Keratinocyte (primary cell): ENCODE measurements around the gene ORMDL3. TPM values are rescaled to one million over a fixed set of nuclear protein-coding genes. Genes with fewer than 3 reads are reported as not detected.

ENCODE experiments used
- DNase-seq: peaks from one replicate; pipeline ENCODE4 v3.0.0-alpha.2; 2011; ENCODE audit warnings: low read depth, missing footprints, low spot score
- FAIRE-seq: peaks from 2 replicates; lab custom pipeline; 2011; peaks lifted over from hg19 to GRCh38; lab: Jason Lieb, UNC
- H2AFZ ChIP-seq: 2 replicates; pipeline ENCODE4 v1.6.0; 2012; ENCODE audit warnings: low read length, control low read depth, inconsistent platforms; ENCODE audit not compliant: control insufficient read depth
- H3K27ac ChIP-seq: 2 replicates; pipeline ENCODE4 v1.5.1; 2011; ENCODE audit warnings: low read length; ENCODE audit not compliant: control insufficient read depth, insufficient read depth
- H3K27me3 ChIP-seq: 3 replicates; pipeline ENCODE4 v1.6.0; 2011; ENCODE audit warnings: low read length; ENCODE audit not compliant: control insufficient read depth, insufficient read depth; ENCODE audit errors: extremely low read depth
- H3K36me3 ChIP-seq, 2 experiments: 2 replicates in 1 of 2; 3 replicates in 1 of 2; pipeline ENCODE4 v1.5.1; 2011; ENCODE audit warnings: low read length in 2 of 2, mild to moderate bottlenecking in 1 of 2; ENCODE audit not compliant: control insufficient read depth in 2 of 2, insufficient read depth in 2 of 2; ENCODE audit errors: extremely low read depth in 1 of 2
- H3K4me1 ChIP-seq: 3 replicates; pipeline ENCODE4 v1.5.1; 2011; ENCODE audit warnings: low read length; ENCODE audit not compliant: control insufficient read depth, insufficient read depth; ENCODE audit errors: extremely low read depth
- H3K4me2 ChIP-seq: 3 replicates; pipeline ENCODE4 v1.6.0; 2011; ENCODE audit warnings: low read depth, low read length; ENCODE audit not compliant: control insufficient read depth, insufficient read depth; ENCODE audit errors: extremely low read depth
- H3K4me3 ChIP-seq, 3 experiments: fragments of 200-600 bp in 1 of 3; sonication (generic) in 1 of 3; 2 replicates in 2 of 3; 3 replicates in 1 of 3; pipeline ENCODE4 v1.5.1; 2011 to 2016; ENCODE audit warnings: low read length in 3 of 3, mild to moderate bottlenecking in 3 of 3, control low read depth in 2 of 3, inconsistent platforms in 1 of 3, low read depth in 1 of 3, mixed read lengths in 1 of 3, mixed run types in 1 of 3, moderate library complexity in 1 of 3; ENCODE audit not compliant: control insufficient read depth in 2 of 3, insufficient read depth in 2 of 3; ENCODE audit errors: extremely low read depth in 1 of 3
- H3K79me2 ChIP-seq: 2 replicates; pipeline ENCODE4 v1.6.0; 2012; ENCODE audit warnings: low read length; ENCODE audit not compliant: control insufficient read depth, insufficient read depth
- H3K9ac ChIP-seq: 3 replicates; pipeline ENCODE4 v1.6.0; 2011; ENCODE audit warnings: low read length; ENCODE audit not compliant: control insufficient read depth, insufficient read depth; ENCODE audit errors: extremely low read depth
- H3K9me1 ChIP-seq: 3 replicates; pipeline ENCODE4 v1.6.0; 2011; ENCODE audit warnings: low read length; ENCODE audit not compliant: control insufficient read depth, insufficient read depth; ENCODE audit errors: extremely low read depth
- H3K9me3 ChIP-seq: 2 replicates; pipeline ENCODE4 v1.5.1; 2012; ENCODE audit warnings: low read depth, low read length; ENCODE audit not compliant: control insufficient read depth
- H4K20me1 ChIP-seq: 3 replicates; pipeline ENCODE4 v1.6.0; 2011; ENCODE audit warnings: low read length; ENCODE audit not compliant: control insufficient read depth, insufficient read depth; ENCODE audit errors: extremely low read depth
- EZH2 ChIP-seq: IDR thresholded peaks from one replicate; pipeline ENCODE4 v1.6.1; 2012; ENCODE audit warnings: inconsistent platforms, mild to moderate bottlenecking, low read length, moderate library complexity
- dilution Hi-C: fragments of 300-500 bp; cut with MboI; formaldehyde crosslinking; loops from one replicate; pipeline ENCODE4 v1.7.0; 2020; ENCODE audit warnings: low sequenced_read_pairs; ENCODE audit not compliant: extremely low pct_ligation_motif_present
- polyA plus RNA-seq, 5 experiments: library from polyadenylated mRNA; depleted of rRNA in 3 of 5; stranded (reverse) in 3 of 5; stranded (forward) in 1 of 5; unstranded in 1 of 5; fragments of >200 nt; gene quantifications; 1 replicate in 1 of 5; 2 replicates in 3 of 5; 3 replicates in 1 of 5; pipeline versions ENCODE4 v1.2.1 to v1.2.3, GENCODE V29; 2011 to 2012; ENCODE audit warnings: missing spikeins in 2 of 5, low read depth in 1 of 5, low replicate concordance in 1 of 5
- TF ChIP-seq, protein P1 (sequence below), 3 experiments: IDR thresholded peaks in 1 of 3; conservative IDR thresholded peaks in 1 of 3; optimal IDR thresholded peaks in 1 of 3; 2 replicates in 2 of 3; 3 replicates in 1 of 3; pipeline versions ENCODE3 to v1.5.1; 2011; ENCODE audit warnings: low read length in 3 of 3, mild to moderate bottlenecking in 3 of 3, moderate library complexity in 2 of 3, control low read depth in 1 of 3, inconsistent platforms in 1 of 3; ENCODE audit not compliant: insufficient read depth in 2 of 3; ENCODE audit errors: extremely low read depth in 1 of 3

Gene ORMDL3
- polyA plus RNA-seq, 1 donor (not counting 4 experiments of a cell fraction or from before 2014, with no cell fraction given), result 36.3 TPM

DNA sequence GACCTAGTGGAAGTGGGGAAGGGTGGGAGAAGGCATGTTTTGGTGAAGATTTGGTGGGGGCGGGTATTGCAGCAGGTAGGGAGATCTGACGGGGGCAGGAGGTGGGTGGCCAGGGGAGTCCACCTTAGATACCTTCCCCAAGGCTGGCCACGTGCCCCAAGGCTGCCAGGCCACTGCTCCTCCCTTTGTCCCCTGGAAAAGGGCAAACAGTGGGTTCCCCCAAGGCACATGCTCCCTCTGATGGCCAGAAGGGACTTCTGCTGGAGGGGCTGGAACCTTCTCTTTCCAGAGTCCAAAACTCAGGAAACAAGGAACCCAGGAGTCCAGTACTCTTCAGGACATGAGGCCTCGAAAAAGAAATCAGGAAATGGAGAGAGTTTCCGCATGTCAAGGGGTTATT lies 47.0 kb upstream of the ORMDL3 start:
- Histone ChIP-seq H3K27me3 (no peaks in the 10 kb centered on the region), H3K27ac (no peak overlapping the region)
- DNase-seq, result no peak

DNA sequence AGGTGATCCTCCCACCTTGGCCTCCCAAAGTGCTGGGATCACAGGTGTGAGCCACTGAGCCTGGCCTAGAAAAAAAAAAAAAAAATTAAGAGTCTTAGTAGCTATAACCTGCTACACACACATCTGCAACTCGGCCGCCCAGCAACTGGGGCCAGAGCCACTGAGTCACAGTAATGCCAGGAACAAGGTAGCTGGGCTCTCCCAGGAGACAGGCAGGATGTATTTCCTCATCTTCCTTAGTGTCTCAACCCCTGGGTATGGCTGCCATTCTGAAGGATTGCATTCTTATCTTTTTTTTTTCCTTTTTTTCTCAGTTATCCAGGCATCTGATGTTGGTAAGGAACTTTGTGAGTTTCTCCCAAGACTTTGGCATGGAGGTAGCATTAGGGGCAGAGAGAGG lies 46.1 kb upstream of the ORMDL3 start:
- no peaks in the 10 kb centered on the region for H3K9me3 ChIP-seq
- H4K20me1 ChIP-seq, result no peaks in the 10 kb centered on the region
- H3K4me1 ChIP-seq, result peaks cover 12% of the 10 kb centered on the region
- no peak overlapping the region for H3K4me3 ChIP-seq
- TF ChIP-seq, protein P1, sequence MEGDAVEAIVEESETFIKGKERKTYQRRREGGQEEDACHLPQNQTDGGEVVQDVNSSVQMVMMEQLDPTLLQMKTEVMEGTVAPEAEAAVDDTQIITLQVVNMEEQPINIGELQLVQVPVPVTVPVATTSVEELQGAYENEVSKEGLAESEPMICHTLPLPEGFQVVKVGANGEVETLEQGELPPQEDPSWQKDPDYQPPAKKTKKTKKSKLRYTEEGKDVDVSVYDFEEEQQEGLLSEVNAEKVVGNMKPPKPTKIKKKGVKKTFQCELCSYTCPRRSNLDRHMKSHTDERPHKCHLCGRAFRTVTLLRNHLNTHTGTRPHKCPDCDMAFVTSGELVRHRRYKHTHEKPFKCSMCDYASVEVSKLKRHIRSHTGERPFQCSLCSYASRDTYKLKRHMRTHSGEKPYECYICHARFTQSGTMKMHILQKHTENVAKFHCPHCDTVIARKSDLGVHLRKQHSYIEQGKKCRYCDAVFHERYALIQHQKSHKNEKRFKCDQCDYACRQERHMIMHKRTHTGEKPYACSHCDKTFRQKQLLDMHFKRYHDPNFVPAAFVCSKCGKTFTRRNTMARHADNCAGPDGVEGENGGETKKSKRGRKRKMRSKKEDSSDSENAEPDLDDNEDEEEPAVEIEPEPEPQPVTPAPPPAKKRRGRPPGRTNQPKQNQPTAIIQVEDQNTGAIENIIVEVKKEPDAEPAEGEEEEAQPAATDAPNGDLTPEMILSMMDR (optimal IDR thresholded peaks at IDR 0.05 in 1 of 3, IDR thresholded peaks at IDR 0.05 in 1 of 3, conservative IDR thresholded peaks at IDR 0.05 in 1 of 3; ENCODE audit: extremely low read depth in 1 of 3, insufficient read depth in 2 of 3, low read length in 3 of 3), result no peak
- TF ChIP-seq EZH2, result no peak
- H3K9me1 ChIP-seq, result no peaks in the 10 kb centered on the region
- H3K4me2 ChIP-seq, result no peak overlapping the region
- no peak overlapping the region for H2AFZ ChIP-seq
- no peaks in the 10 kb centered on the region for H3K79me2 ChIP-seq
- no peak overlapping the region for H3K27ac ChIP-seq
- dilution Hi-C loops, result no loop called here
- H3K9ac ChIP-seq, result no peak overlapping the region
- H3K27me3 ChIP-seq, result no peaks in the 10 kb centered on the region
- no peak for FAIRE-seq
- DNase-seq, result no peak
- no peaks in the 10 kb centered on the region for H3K36me3 ChIP-seq

More for the DNA sequence above, 47.0 kb upstream of the ORMDL3 start:
- TF ChIP-seq, protein P1 (optimal IDR thresholded peaks at IDR 0.05 in 1 of 3, IDR thresholded peaks at IDR 0.05 in 1 of 3, conservative IDR thresholded peaks at IDR 0.05 in 1 of 3; ENCODE audit: extremely low read depth in 1 of 3, insufficient read depth in 2 of 3, low read length in 3 of 3), result no peak
- TF ChIP-seq EZH2, result no peak
- no peak overlapping the region for H2AFZ ChIP-seq
- H4K20me1 ChIP-seq, result no peaks in the 10 kb centered on the region
- H3K4me3 ChIP-seq, result no peak overlapping the region
- H3K9ac ChIP-seq, result no peak overlapping the region
- H3K36me3 ChIP-seq, result no peaks in the 10 kb centered on the region
- no peaks in the 10 kb centered on the region for H3K9me3 ChIP-seq
- H3K9me1 ChIP-seq, result no peaks in the 10 kb centered on the region
- H3K4me2 ChIP-seq, result no peak overlapping the region
- peaks cover 21% of the 10 kb centered on the region for H3K4me1 ChIP-seq
- dilution Hi-C loops, result no loop called here
- FAIRE-seq, result no peak
- no peaks in the 10 kb centered on the region for H3K79me2 ChIP-seq
